Gastroesophageal sphincter (tissue), 3 donors: ENCODE measurements around the gene POLE4.

Experiments
- EP300 ChIP-seq: sonication (generic); formaldehyde crosslinking; IDR thresholded peaks from one replicate; pipeline ENCODE4 v1.6.1; 2017; ENCODE audit warnings: antibody characterized with exemption, mild to moderate bottlenecking
- POLR2A ChIP-seq, 2 donors: fragments of 450-650 bp; IDR thresholded peaks; one replicate each; pipeline ENCODE4 v1.6.1; 2017; ENCODE audit warnings: antibody characterized with exemption in 2 of 2, mild to moderate bottlenecking in 2 of 2, moderate library complexity in 1 of 2
- POLR2AphosphoS5 ChIP-seq: sonication (generic); formaldehyde crosslinking; IDR thresholded peaks from one replicate; pipeline ENCODE4 v1.6.1; 2017; ENCODE audit warnings: antibody characterized with exemption
- TF ChIP-seq, protein P1 (sequence below), 4 experiments: fragments of 200-600 bp in 2 of 4; fragments of 450-650 bp in 2 of 4; sonication (generic) in 1 of 4; IDR thresholded peaks; one replicate each; pipeline ENCODE4 v1.5.1; 2017 to 2019; ENCODE audit warnings: antibody characterized with exemption in 4 of 4, mild to moderate bottlenecking in 2 of 4, moderate library complexity in 2 of 4

DNA sequence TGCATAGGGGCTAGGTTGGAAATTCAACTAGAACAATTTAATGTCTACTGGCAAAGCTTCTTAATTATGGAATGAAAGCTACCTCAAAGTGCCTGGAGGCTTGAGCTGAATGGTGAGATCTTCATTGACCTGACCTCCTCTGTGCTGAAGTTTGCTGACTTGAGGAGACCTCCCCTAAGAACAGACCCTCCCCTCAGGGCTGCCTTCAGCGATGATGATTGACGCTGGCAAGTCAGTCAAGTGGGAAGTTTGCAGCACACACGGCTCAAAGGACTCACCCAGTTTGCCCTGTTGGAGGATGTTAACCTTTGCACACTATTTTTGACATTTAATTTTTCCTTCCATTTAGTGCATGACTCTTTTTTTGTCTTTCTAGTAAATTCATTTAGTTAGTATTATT lies 17.2 kb upstream of the POLE4 start:
- TF ChIP-seq, protein P1, sequence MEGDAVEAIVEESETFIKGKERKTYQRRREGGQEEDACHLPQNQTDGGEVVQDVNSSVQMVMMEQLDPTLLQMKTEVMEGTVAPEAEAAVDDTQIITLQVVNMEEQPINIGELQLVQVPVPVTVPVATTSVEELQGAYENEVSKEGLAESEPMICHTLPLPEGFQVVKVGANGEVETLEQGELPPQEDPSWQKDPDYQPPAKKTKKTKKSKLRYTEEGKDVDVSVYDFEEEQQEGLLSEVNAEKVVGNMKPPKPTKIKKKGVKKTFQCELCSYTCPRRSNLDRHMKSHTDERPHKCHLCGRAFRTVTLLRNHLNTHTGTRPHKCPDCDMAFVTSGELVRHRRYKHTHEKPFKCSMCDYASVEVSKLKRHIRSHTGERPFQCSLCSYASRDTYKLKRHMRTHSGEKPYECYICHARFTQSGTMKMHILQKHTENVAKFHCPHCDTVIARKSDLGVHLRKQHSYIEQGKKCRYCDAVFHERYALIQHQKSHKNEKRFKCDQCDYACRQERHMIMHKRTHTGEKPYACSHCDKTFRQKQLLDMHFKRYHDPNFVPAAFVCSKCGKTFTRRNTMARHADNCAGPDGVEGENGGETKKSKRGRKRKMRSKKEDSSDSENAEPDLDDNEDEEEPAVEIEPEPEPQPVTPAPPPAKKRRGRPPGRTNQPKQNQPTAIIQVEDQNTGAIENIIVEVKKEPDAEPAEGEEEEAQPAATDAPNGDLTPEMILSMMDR (IDR thresholded peaks at IDR 0.05), result no peak
- no peak for TF ChIP-seq POLR2A (IDR thresholded peaks at IDR 0.05)
- no peak for TF ChIP-seq POLR2AphosphoS5
- no peak for TF ChIP-seq EP300
